Measurements from ENCODE around the gene BANK1. TPM values are rescaled to one million over a fixed set of nuclear protein-coding genes. Genes with fewer than 3 reads are reported as not detected.

Gene BANK1
- 0.57 and 0.65 TPM in 2 replicates for total RNA-seq

GRCh38 chr4:101790521-101791181 lies at the start of gene BANK1:
Gene BANK1, plus strand, starts transcription at chr4:101790730. Its CDS starts 151 bp downstream, at chr4:101790881.

Measured in smooth muscle cell of bladder (primary cell).